Nephron (organoid): ENCODE data around the gene CNNM1.

ENCODE experiments used
- H3K27ac Mint-ChIP-seq, 3 experiments: 2 replicates each; pipeline ENCODE4 v1.8.0; 2020; ENCODE audit warnings: mixed read lengths in 3 of 3, mild to moderate bottlenecking in 2 of 3, moderate library complexity in 1 of 3
- H3K27me3 Mint-ChIP-seq: 2 replicates; pipeline ENCODE4 v1.8.0; 2021; ENCODE audit warnings: low read depth, mild to moderate bottlenecking, moderate library complexity, mixed read lengths
- H3K36me3 Mint-ChIP-seq: 2 replicates; pipeline ENCODE4 v1.8.0; 2020; ENCODE audit warnings: low read depth, mixed read lengths
- H3K4me1 Mint-ChIP-seq: 2 replicates; pipeline ENCODE4 v1.8.0; 2020; ENCODE audit warnings: mixed read lengths
- H3K4me3 Mint-ChIP-seq, 3 experiments: 2 replicates each; pipeline ENCODE4 v1.8.0; 2020; ENCODE audit warnings: mild to moderate bottlenecking in 3 of 3, mixed read lengths in 3 of 3, moderate library complexity in 2 of 3
- H3K9me3 Mint-ChIP-seq: 2 replicates; pipeline ENCODE4 v1.8.0; 2020; ENCODE audit warnings: mixed read lengths
- CTCF ChIP-seq, 3 experiments: fragments of 200-600 bp; sonication (generic); IDR thresholded peaks; one replicate each; pipeline ENCODE4 v1.5.0; 2021; ENCODE audit warnings: antibody characterized with exemption in 3 of 3; ENCODE audit not compliant: unreplicated experiment in 3 of 3

Gene CNNM1

GRCh38 chr10:99410876-99411275 lies 81.7 kb downstream of the CNNM1 start:
- Mint-ChIP-seq H3K27me3 (no peaks in the 10 kb centered on the region), H3K36me3 (peaks cover 62% of the 10 kb centered on the region), H3K9me3 (peaks cover 4% of the 10 kb centered on the region), H3K27ac (no peak overlapping the region), H3K4me3 (no peak overlapping the region), H3K4me1 (no peaks in the 10 kb centered on the region)
- TF ChIP-seq CTCF (IDR thresholded peaks at IDR 0.05; ENCODE audit: unreplicated experiment in 3 of 3) = no peak

- Mint-ChIP-seq H3K27me3 (no peaks in the 10 kb centered on the region), H3K4me3 (no peak overlapping the region), H3K4me1 (no peaks in the 10 kb centered on the region), H3K9me3 (peaks cover 10% of the 10 kb centered on the region), H3K27ac (no peak overlapping the region), H3K36me3 (peaks cover 62% of the 10 kb centered on the region)
- TF ChIP-seq CTCF (IDR thresholded peaks at IDR 0.05; ENCODE audit: unreplicated experiment in 3 of 3) = no peak
Observed at GRCh38 chr10:99411546-99411945, 82.4 kb downstream of the CNNM1 start.

GRCh38 chr10:99412099-99412498 lies 82.9 kb downstream of the CNNM1 start:
- peaks cover 58% of the 10 kb centered on the region for H3K36me3 Mint-ChIP-seq
- H3K9me3 Mint-ChIP-seq = peaks cover 10% of the 10 kb centered on the region
- H3K27ac Mint-ChIP-seq = peak overlapping the region in 1 of 3 experiments; percentile 46
- H3K4me1 Mint-ChIP-seq = no peaks in the 10 kb centered on the region
- TF ChIP-seq CTCF (IDR thresholded peaks at IDR 0.05; ENCODE audit: unreplicated experiment in 3 of 3) = no peak
- no peaks in the 10 kb centered on the region for H3K27me3 Mint-ChIP-seq
- no peak overlapping the region for H3K4me3 Mint-ChIP-seq

DNA sequence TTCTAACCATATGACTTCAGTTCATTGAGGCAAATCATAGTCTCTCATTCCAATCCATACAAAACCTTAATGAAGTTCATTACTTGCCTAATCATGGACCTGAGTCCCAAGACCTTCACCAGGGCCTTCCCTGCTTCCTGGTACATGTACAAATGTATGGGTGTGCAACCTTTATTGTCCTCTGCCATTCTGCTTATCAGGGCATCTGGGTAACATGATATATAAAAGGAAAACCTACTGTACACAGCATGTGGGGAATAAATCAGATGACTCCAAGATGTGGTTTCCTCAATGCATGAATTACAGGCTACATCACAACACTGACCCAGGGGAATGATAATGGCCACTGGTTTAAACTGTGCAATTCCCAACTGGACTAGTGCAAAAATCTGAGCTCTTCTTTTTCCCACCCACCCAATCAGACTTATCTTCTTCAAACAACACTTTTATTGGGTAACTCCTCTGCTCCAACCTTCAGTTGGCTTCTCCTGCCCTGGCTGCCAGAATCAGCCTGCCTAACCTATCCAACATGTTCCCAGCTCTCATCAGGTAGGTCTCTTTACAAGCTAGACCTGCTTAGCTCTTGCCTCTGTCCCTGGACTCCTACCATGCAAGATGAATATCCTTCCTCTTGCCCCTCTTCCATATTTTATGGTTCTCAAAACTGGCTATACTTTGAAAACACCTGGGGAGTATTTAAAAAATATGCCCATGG lies 89.9 kb downstream of the CNNM1 start:
- H3K4me3 Mint-ChIP-seq = no peak overlapping the region
- H3K27me3 Mint-ChIP-seq = no peaks in the 10 kb centered on the region
- no peak overlapping the region for H3K27ac Mint-ChIP-seq
- H3K4me1 Mint-ChIP-seq = no peaks in the 10 kb centered on the region
- no peak for TF ChIP-seq CTCF (IDR thresholded peaks at IDR 0.05; ENCODE audit: unreplicated experiment in 3 of 3)
- peaks cover 15% of the 10 kb centered on the region for H3K9me3 Mint-ChIP-seq
- peaks cover 61% of the 10 kb centered on the region for H3K36me3 Mint-ChIP-seq

- H3K4me3 Mint-ChIP-seq = no peak overlapping the region
- H3K36me3 Mint-ChIP-seq = peaks cover 57% of the 10 kb centered on the region
- H3K4me1 Mint-ChIP-seq = peaks cover 2% of the 10 kb centered on the region
- H3K27ac Mint-ChIP-seq = no peak overlapping the region
- no peak for TF ChIP-seq CTCF (IDR thresholded peaks at IDR 0.05; ENCODE audit: unreplicated experiment in 3 of 3)
- H3K9me3 Mint-ChIP-seq = peaks cover 15% of the 10 kb centered on the region
- H3K27me3 Mint-ChIP-seq = no peaks in the 10 kb centered on the region
Observed at GRCh38 chr10:99419688-99420087, 90.5 kb downstream of the CNNM1 start.

- no peak for TF ChIP-seq CTCF (IDR thresholded peaks at IDR 0.05; ENCODE audit: unreplicated experiment in 3 of 3)
- Mint-ChIP-seq H3K36me3 (peaks cover 48% of the 10 kb centered on the region), H3K27ac (no peak overlapping the region), H3K9me3 (peaks cover 7% of the 10 kb centered on the region), H3K4me3 (no peak overlapping the region), H3K4me1 (peaks cover 17% of the 10 kb centered on the region), H3K27me3 (no peaks in the 10 kb centered on the region)
Observed at GRCh38 chr10:99421233-99421739, 92.1 kb downstream of the CNNM1 start.
